ENCODE results near the gene PI4K2A. TPM values are rescaled to one million over a fixed set of nuclear protein-coding genes. Genes with fewer than 3 reads are reported as not detected.
A peak's percentile ranks its signal among the peaks of the same experiment; 100 is the strongest.
"Not testable (repeated sequence)": the region's sequence is repeated elsewhere in the genome, so short reads cannot be mapped to it uniquely, and the experiment has no call there.

Gene PI4K2A
- total RNA-seq, 1 donor from 2014 or later, result 32.2 TPM

DNA sequence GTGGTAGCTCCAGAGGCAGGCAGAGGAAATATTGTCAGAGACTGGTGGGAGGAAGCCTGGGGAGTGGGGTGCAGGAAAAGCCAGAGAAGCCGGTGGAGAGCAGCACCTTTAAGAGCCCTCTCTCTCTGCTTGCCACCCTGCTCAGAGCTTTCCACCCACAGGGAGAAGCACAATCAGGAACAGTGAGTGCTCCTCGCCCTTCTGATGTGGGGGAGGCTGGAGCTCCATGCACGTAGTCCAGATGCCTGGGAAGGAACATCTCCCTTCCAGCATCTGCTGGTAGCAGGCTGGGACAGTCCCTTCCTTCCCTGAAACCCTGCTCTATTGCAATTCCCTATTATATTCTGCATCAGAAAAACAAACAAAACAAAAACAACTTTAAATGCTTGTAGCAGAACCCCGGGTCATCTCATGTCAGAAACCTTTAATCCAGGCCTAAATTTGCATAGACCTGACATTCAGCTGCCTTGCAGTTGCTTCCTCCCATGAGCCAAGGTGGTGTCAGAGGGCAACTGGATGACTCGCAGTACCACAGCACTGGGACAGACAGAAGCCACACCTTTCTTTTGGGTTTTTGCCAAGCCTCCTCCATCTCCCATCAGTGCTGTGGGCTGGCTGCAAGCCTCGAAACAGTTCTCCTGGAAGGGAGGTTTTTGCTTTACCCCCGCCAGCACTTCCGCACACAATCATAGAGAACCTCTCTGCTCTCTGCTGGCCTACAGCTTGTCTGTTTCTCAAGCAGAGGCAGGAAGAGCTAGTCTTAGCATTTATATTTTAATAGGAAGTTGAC lies 33.5 kb downstream of the PI4K2A start:
- DNase-seq (ENCODE audit: low read depth), result peak; percentile 73

- DNase-seq (ENCODE audit: low read depth), result no peak
Observed at GRCh38 chr10:97675222-97675621, 34.8 kb downstream of the PI4K2A start.

DNA sequence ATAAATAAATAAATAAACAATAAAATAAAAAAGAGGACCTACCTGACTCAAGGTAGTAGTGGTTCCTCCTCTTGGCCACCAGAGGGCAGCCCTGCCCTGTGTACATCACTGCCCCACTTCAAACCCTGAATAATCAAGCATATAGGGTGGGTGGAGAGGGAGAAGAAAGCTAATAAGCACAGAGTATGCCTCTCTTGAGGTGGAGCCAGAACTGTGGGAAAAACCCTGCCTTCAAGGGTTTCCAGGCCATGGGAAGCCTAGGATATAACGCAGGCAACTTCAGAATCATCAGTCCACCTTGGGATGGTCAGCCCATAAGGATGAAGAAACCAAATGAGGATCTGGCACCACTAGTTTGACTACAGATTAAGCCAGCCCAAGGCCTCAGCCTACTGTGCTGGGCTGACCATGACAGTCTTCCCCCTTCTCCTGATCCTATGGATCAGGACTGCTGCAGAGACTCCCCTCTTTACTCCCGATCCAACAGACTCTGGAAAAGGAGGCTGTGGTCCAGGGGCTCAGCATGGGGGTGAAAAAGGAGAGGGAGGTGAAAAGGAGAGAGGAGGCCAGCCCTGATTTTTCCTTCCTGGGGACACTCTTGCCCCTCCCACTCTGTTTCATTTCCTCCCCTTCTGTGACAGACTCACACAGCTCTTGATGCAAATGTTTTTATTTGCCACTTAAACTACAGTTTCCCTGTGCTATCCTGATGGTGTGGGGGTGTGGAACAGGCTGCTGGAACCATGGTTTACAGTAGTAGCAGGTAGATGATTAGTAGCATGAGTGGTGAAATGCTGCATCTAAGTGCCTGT lies 36.5 kb downstream of the PI4K2A start:
- DNase-seq (ENCODE audit: low read depth), result no peak

DNA sequence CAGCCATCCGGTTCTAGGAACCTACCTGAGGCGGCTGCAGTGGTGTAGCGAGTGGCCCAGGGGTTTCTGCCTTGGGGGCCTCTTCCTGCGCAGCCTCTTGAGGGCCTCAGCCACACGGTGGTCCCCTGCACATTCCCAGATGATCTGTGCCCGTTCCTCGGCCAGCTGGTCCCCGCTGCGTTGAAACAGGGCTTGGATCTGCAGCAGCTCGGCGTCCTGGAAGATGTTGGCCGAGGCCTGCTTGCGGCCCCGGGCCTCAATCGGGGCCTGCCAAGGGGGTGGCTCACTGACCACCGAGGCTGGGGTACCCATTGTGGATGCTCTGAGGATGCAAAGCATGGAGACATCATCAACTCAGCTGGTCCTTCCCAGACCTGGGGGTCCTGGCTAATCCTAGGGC lies 39.1 kb downstream of the PI4K2A start:
- DNase-seq (ENCODE audit: low read depth), result no peak

- DNase-seq (ENCODE audit: low read depth), result peak; percentile 48
Observed at GRCh38 chr10:97682042-97682441, 41.6 kb downstream of the PI4K2A start.

GRCh38 chr10:97683556-97684367 lies 43.3 kb downstream of the PI4K2A start:
- peak; percentile 78 for DNase-seq (ENCODE audit: low read depth)

- not testable (repeated sequence) for DNase-seq (ENCODE audit: low read depth)
Observed at GRCh38 chr10:97684368-97684713, 43.9 kb downstream of the PI4K2A start.

DNA sequence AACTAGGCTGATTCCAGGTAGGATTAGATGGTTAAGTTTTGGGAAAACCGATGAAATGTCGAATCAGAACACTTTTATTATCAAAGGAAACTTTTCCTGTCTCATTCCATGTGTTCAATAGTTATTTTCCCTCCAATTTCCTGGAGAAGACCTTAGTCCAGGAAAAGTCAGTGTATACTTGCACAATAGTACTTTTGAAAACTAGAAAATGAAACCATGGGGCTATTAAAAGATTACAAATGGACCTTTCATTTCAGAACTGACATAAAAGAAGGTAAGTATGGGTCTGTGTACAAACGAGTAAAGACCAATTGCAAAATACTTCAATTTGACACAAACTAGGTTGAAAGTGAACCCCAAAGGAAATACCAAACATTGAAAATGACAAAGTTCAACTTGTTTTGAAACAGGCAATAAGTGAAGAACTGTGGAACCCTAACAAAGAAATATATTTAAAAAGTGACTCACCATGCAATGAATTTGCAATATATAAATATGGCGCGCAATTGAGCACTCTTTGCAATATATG lies 44.5 kb downstream of the PI4K2A start:
- DNase-seq (ENCODE audit: low read depth), result no peak

DNA sequence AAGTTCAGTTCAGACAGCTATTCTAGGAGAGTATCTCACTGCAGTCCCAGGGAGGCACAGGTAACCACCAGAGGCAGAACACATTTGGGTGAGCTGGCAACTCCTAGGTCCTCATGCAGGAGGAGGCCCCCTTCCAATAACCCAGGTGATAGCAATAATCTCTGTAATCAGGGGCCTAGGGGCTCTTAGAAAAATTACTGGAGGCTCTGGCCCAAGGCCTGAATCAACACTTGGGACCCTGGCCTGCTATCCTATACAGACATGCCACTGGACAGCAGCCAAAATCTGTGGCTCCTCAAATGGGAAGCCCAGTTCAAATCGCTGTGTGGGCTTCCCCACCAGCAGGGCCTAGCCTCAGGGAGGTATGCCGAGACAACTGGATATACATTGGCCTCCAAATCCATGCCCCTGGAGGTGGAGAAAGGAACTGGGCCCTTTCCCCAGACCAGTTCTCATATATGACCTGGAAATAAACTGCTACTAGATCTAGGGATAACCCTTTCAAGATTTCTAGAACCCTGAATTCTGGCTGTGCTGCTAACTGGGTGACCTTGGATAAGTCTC lies 45.0 kb downstream of the PI4K2A start:
- no peak for DNase-seq (ENCODE audit: low read depth)

- peak; percentile 41 for DNase-seq (ENCODE audit: low read depth)
Observed at GRCh38 chr10:97686301-97686961, 46.0 kb downstream of the PI4K2A start.

DNA sequence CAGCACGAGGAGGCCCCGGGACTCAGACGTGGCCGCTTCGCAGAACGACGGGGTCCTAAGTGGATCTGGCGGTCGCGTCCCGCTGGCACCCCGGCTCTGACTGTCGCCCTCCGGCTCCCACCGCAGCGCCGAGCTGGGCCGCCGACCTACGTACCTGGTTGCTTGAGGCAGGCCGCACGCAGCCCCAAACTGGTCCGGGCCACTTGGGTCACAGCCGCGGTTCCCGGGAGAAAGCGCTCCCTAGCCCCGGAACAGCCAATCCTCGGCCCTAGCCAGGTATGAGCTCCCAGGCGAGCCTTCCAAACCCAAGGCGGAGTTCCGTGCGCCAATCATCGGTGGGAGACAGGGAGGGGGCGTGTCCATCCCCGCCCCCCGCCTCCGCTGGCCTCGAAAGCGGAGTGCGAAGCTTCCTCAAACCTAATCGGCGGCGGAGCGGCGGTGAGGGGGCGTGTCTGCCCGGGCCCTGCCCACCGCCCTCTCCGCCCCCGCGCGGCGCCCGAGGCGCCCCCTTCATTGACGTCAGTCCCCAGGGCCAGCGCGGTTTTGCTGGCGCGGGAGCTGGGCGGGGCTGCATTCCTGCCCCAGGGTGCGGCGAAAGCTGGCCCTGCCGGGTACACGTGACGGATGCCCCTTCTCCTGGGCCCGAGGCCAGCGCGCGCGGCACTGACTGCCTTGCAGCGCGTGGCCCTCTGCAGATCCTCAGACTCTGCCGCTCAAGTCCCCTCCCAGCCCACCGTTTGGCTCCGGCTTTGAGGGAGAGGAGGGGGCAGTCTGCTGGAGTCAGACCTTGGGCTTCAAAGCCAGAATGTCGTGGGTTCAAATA lies 46.7 kb downstream of the PI4K2A start, which contains the start of gene AVPI1:
Gene AVPI1 (minus strand): TSS at position 280 of the 823 bp plus-strand sequence. CDS start 7,336 bp downstream, outside the sequence.
- DNase-seq (ENCODE audit: low read depth), result peak; percentile 98

- DNase-seq (ENCODE audit: low read depth), result peak; percentile 38
Observed at GRCh38 chr10:97687785-97688781, 47.6 kb downstream of the PI4K2A start.

- DNase-seq (ENCODE audit: low read depth), result peak; percentile 99
Observed at GRCh38 chr10:97689559-97690020, 49.1 kb downstream of the PI4K2A start.

GRCh38 chr10:97690133-97690532 lies 49.7 kb downstream of the PI4K2A start:
- DNase-seq (ENCODE audit: low read depth), result no peak

- DNase-seq (ENCODE audit: low read depth), result not testable (repeated sequence)
Observed at GRCh38 chr10:97698072-97698655, 57.7 kb downstream of the PI4K2A start.

DNA sequence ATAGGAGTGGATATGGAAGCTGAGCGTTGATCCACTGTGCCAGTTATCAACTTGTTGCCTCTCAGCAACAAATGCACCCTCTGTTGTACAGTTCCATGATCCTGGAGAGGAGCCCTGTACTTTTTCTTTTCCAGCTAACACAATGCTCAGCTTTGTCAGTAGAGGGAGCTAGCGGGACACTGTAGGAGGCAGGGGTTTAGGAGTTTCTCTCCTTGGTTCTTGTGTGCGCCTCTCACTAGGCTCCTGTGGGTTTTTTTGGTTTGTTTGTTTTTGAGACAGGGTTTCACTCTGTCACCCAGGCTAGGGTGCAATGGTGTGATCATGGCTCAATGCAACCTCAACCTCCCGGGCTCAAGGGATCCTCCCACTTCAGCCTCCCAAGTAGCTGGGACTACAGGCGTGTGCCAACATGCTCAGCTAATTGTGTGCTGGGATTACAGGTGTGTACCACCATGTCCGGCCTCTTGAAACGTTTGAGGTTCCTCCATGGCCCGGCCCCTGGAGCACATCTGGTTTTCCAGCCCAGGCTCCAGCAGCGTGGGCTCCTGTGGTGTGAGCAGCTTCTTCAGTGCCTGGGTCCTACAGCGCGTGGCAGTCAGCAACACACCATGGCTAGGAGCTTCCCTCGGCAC lies 61.1 kb downstream of the PI4K2A start:
- peak; percentile 86 for DNase-seq (ENCODE audit: low read depth)

DNA sequence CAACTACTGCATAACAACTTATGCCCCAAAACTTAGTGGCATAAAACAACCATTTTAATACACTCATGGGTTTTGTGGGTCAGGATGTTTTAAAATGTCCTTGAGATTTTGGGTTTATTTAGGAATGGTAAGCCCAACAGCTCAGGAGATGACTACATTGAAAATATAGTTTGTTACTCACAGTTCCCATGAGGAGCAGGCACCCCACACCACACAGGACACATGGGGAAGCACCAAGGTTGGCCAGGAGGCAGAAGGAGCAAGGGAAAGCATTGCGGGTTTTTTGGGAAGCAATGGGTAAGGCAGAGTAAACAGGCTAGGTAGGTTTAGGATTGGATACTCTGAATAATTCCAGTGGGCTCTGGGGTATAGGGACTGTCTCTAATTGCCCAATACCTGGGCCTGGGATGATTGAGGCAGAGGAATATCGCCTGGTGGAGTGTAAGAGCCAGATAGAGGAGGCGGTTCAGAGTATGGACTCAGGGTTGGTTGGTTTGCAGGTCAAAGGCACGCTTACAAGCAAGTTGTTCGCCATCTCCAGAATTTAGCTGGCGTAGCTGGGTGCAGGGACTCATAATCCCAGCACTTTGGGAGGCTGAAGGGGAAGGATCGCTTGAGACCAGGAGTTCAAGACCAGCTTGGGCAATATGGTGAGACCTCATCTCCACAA lies 63.1 kb downstream of the PI4K2A start:
- no peak for DNase-seq (ENCODE audit: low read depth)
